NCI-H69 (cell line): ENCODE measurements around the gene IL25.
A peak's percentile ranks its signal among the peaks of the same experiment; 100 is the strongest.

ENCODE experiments used
- DNase-seq: peaks from one replicate; lab custom pipeline; 2025; lab: John Stamatoyannopoulos, UW

The IL25 gene

DNA sequence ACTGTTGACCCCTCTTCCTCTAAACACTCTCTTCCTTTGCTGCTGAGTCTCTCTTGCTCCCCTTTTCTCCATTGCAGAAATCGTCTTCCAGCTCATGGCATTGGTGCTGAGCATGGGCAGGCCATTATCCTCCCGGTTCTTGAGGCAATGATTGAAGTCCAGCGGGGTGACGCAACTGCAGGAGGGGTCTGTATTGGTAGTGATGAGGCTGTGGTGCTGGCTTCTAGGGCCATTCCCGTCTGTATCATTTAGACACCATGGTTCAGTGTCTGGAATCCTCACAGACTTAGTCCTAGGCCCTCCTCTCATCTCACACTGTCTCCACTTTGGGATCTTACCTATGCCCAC, 19.2 kb upstream of the IL25 start:
- DNase-seq = no peak

DNA sequence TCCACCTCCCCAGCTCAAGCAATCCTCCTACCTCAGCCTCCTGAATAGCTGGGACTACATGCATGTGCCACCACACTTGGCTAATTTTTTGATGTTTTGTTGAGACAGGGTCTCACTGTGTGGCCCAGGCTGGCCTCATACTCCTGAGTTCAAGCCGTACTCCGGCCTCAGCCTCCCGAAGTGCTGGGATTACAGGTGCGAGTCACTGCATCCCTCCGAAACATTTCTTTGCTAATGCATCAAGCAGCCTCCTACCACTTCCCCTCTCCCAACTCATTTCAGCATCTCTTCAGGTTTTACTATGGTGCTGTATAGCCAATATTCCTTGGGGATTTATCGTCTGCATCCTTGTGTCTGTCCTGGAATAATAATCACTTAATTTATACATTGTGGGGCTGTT, 17.6 kb upstream of the IL25 start:
- no peak for DNase-seq

GRCh38 chr14:23355871-23356435, 16.7 kb upstream of the IL25 start:
- no peak for DNase-seq

- no peak for DNase-seq
These were observed 15.9 kb upstream of the IL25 start for GRCh38 chr14:23356662-23357061.

DNA sequence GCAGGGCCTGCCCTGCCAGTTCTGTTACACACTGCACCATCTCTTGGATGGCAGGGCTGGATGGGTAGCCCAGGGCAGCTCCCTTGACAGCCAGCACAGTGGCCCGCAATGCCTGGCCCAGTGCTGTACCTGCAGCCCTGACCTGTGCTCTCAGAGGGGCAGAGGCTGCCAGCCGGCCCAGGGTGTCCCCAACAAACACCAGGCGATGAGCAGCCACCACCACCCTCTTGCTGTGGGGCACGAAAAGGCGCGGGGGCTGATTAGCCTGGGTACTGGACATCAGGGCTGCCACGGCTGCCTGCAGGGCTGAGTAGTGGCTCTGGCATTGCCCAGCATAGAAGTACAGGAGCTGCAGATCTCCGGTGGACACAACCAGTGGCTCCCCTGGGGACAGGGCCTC, 15.3 kb upstream of the IL25 start:
- DNase-seq = no peak

GRCh38 chr14:23358042-23358441, 14.6 kb upstream of the IL25 start:
- DNase-seq = no peak

- DNase-seq = no peak
These were observed 13.9 kb upstream of the IL25 start for GRCh38 chr14:23358553-23359166.

DNA sequence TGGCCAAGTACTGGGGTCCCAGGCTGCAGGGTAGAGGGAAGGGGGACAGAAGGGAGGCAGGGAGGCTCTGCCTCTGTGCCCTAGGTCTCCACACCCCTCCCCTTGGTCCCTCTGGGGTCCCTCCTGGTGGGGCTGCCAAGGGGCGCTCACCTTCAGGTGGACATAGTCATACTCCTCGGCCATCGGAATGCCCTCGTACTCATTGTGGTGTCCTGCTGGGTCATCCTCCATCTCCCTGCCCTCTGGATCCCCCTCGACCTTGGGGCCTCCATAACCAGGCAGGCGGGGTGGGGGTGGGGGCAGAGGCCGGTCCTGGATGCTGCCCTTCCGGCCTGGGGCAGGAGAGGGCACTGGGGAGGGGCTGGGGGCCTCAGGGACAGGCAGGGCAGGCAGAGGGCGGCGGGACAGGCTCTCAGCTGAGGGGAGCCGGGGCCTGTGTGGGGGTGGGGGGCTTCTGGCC, 13.4 kb upstream of the IL25 start:
- no peak for DNase-seq

DNA sequence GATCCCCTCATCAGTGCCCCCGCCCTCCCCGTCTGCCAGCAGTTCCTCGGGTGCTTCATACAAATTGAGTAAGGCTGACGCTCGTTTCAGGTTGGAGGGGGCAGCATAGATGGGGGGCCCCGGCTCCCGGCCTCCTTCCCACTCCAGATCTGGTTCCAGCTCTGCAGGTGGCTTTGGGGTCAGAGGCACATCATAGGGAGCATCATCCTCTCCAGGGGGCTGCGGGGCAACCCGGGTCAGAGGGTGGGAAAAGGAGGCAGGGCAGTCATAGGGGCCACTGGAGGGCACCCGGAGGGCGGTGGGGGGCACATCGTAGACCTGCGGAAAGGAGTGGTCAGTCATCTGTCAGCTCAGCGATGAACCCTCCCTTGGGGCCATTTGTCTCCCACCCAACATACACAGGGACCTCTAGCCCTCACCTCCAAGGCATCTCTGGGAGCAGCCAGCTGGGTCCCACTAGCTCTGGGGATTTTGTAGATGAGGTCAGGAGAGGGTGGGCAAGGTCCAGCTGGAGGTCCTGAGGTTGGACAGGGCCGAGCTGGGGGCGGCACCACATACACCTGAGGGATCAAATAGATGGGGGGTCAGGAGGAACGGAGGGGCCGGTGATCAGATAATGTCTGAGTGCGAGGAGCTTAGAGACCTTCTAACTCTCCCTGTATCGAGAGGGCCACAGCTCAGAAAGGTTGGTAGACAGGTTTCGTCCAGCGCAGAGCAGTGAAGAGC, 12.7 kb upstream of the IL25 start:
- no peak for DNase-seq

GRCh38 chr14:23360496-23360895, 12.1 kb upstream of the IL25 start:
- DNase-seq = peak; percentile 14

DNA sequence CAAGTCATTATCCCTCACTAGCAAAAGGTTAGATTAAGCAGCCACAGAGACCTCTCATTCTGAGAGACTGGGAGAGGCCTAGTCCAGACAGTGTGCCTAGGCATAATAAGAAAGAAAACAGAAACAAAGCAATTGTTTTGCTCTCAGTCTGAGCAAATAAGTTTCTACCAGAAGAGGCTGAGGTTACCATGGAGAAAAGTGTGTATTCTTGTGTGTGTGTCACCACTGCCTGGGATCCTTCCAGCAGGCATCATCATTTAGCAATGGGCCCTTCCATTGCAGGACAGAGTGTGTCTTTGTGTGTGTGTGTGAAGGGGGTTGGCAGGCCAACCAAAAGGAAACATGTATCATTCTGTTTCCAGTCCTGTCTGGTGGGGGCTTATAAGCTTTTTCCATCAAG, 11.3 kb upstream of the IL25 start:
- no peak for DNase-seq

- DNase-seq = no peak
These were observed 10.8 kb upstream of the IL25 start for GRCh38 chr14:23361763-23362162.

- DNase-seq = no peak
These were observed 10.4 kb upstream of the IL25 start for GRCh38 chr14:23362200-23362599.

- DNase-seq = no peak
These were observed 8.2 kb upstream of the IL25 start for GRCh38 chr14:23364164-23365035.

DNA sequence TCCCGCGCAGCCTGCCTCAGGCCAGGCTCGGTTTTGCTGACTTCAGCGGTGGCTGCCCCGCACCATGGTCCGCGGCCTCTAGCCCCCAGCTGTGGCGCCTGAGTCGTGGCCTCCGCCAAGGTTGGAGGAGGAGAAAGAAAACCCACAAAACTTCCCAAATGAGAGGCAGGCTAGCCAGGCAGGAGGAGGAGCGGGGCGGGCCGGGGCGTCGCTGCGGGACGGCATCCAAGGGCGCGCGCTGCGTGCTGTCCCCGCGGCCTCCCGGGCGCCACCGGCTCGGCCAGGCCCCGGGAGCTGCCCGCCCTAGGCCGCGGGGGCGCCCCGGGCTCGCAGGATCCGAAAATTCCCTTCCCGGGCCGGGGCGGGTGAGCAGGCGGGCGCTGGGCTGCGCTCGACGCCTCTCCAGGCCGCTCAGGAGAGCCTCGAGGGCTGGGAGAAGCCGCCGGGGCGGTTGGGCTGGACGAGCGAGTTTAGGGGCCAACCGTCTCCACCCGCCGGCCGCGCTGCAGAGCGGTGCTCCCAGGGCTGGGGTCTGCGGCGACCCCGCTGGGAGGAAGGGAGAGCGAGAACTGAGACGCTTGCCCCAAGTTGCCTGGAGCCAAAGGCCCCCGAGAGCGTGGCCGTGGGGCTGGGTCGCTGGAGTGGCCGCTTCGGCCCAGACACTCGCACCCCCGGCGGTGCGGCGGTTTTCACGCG, 7.4 kb upstream of the IL25 start, which contains the start of gene EFS:
Gene EFS, minus strand, starts transcription at position 137 of the 696 bp plus-strand sequence. CDS start 147 bp downstream, outside the sequence.
- no peak for DNase-seq

DNA sequence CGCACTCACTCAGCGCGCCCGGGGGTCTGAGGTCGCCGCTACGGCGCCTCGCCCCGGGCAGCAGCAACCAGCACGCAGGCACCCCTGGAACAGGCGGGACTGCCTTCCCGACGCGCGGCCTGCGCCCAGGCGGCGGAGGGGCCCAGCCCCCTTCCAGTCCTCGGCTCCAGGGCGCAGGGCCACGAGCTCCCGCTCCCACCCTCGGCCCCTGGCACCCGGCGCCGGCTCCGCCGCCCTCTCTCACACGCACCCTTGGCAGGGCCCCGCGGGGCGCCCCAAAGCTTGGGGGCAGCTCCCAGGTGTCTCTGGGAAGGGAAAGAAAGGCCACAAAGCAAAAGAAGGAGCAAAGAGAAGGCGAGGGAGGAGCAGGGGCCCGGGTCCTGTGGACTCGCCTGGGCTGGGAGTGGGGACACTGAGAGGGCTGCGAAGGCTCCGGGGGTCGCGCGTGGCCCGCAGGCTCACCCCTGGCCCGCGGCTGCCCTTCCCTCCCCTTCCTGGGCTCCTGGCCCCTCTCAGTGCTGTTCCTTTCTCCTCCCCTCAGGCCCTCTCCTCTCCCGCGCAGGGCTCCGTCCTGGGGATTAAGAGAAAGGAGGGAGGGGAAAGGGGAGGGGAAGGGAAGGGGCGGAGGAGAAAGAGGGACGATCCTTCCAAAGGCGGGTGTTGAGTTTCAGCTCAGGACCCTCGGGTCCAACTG, 6.7 kb upstream of the IL25 start:
- DNase-seq = peak; percentile 58

DNA sequence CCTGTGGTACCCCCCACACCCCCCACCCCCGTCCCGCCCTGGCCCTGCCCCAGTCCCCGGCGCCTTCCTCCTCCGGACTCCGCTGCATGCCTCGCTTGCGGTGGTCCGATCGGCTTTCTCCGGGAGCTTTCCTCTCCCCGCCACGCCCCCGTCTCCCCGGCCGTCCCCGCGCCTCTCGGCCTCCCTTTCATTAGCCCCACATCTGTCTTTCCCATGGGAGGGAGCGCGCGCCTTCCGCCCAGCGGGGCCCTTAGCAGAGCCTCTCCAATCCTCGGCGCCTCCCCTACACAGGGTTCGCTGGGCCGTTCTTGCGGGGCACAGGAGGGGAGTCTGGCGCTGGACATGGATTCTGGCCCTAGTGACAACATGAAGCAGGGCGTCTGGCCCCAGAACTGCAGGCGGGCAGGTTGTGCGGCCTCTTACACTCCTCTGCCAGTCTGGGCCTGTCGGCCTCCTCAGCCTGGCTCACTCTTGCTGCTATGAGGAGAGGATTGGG, 6.1 kb upstream of the IL25 start:
- DNase-seq = peak; percentile 65

GRCh38 chr14:23370221-23370620, 2.4 kb upstream of the IL25 start:
- no peak for DNase-seq

DNA sequence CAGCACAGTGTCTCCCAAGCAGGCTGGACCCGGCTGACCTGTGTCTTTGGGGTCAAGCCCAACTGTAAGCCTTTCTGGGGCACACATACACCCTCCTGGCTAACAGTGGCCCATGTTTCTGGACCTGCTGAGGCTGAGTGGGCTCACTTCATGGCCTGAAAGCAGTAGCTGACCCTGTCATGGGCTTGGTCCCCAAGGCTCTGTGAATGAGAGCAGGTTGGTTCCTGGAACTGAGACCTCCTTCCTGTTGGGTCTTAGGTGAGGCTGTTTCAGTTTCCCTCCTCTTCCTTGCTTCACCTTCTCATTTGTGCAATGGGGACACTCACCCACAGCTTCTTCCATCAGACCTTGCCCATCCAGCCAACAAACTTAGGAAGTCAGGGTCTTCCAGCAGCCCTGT, 744 bp upstream of the IL25 start:
- no peak for DNase-seq

- no peak for DNase-seq
These were observed 432 bp downstream of the IL25 start for GRCh38 chr14:23373041-23373440.
